ENCODE results near the gene FOXP2. TPM values are rescaled to one million over a fixed set of nuclear protein-coding genes. Genes with fewer than 3 reads are reported as not detected.

FOXP2 gene
- polyA plus RNA-seq, 3 donors: not detected

- DNase-seq: no peak
- H3K27me3 ChIP-seq (ENCODE audit: control insufficient read depth in 2 of 2, insufficient read depth in 2 of 2, low read length in 2 of 2): no peaks in the 10 kb centered on the region
- H3K9me3 Mint-ChIP-seq: peaks cover 0 to 7% (median 0%) of the 10 kb centered on the region in 7 donors
Measured at GRCh38 chr7:114718861-114719260, 304.2 kb downstream of the FOXP2 start.

DNA sequence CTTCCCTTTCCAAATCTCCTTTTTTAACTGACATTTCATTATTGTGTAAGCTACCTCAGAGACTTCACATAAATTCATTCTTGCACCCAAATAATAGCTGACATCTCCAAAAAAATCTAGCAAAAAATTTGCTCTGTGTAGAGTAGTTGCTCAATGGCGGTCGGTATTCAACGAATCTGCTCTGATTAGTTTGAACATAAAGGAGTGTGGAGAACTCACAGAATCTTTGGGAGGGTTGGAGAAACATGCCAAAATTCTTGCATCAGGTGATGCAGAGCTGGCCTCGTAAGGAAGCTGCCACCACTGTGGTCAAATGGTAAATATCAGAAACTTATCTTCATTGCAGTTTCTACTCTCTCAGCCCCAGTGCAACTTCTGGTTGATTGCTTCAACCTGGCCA, 306.1 kb downstream of the FOXP2 start:
- H3K36me3 ChIP-seq (replicated peaks in 1 of 2; ENCODE audit: control insufficient read depth in 1 of 2, insufficient read depth in 2 of 2, low read length in 2 of 2): no peaks in the 10 kb centered on the region
- 80% methylated on average over 3 of the region's 4 CpGs for WGBS (ENCODE audit: insufficient coverage)
- intact Hi-C loops (cut with micrococcal nuclease): no loop called here

More at GRCh38 chr7:114718861-114719260, 304.2 kb downstream of the FOXP2 start:
- Histone ChIP-seq H3K4me1 (ENCODE audit: control insufficient read depth in 1 of 2, insufficient read depth in 2 of 2, low read length in 2 of 2) (no peaks in the 10 kb centered on the region), H3K79me2 (ENCODE audit: insufficient read depth, low read length) (no peaks in the 10 kb centered on the region), H3K9ac (ENCODE audit: insufficient read depth, low read length, poor library complexity, severe bottlenecking) (no peak overlapping the region), H3K9me3 (replicated peaks in 1 of 2; ENCODE audit: control insufficient read depth in 1 of 2, insufficient read depth in 1 of 2, low read length in 2 of 2) (no peaks in the 10 kb centered on the region), H3K27ac (ENCODE audit: low read depth in 1 of 2, low read length in 2 of 2) (no peak overlapping the region), H3K36me3 (replicated peaks in 1 of 2; ENCODE audit: control insufficient read depth in 1 of 2, insufficient read depth in 2 of 2, low read length in 2 of 2) (no peaks in the 10 kb centered on the region), H2AFZ (ENCODE audit: insufficient read depth, low read depth, low read length, poor library complexity, severe bottlenecking) (no peak overlapping the region), H4K20me1 (ENCODE audit: insufficient read depth, low read length) (no peaks in the 10 kb centered on the region), H3K4me2 (replicated peaks; ENCODE audit: extremely low read depth, low read length, poor library complexity, severe bottlenecking) (no peak overlapping the region), H3K4me3 (replicated peaks in 1 of 3; ENCODE audit: low read depth in 2 of 3, low read length in 3 of 3) (no peak overlapping the region)
- Mint-ChIP-seq H3K4me3 (no peak overlapping the region), H3K27me3 (ENCODE audit: low read depth in 3 of 3) (peaks cover 0 to 2% (median 1%) of the 10 kb centered on the region in 3 donors), H3K4me1 (no peaks in the 10 kb centered on the region), H3K27ac (no peak overlapping the region), H3K36me3 (no peaks in the 10 kb centered on the region)
- TF ChIP-seq, protein P1, sequence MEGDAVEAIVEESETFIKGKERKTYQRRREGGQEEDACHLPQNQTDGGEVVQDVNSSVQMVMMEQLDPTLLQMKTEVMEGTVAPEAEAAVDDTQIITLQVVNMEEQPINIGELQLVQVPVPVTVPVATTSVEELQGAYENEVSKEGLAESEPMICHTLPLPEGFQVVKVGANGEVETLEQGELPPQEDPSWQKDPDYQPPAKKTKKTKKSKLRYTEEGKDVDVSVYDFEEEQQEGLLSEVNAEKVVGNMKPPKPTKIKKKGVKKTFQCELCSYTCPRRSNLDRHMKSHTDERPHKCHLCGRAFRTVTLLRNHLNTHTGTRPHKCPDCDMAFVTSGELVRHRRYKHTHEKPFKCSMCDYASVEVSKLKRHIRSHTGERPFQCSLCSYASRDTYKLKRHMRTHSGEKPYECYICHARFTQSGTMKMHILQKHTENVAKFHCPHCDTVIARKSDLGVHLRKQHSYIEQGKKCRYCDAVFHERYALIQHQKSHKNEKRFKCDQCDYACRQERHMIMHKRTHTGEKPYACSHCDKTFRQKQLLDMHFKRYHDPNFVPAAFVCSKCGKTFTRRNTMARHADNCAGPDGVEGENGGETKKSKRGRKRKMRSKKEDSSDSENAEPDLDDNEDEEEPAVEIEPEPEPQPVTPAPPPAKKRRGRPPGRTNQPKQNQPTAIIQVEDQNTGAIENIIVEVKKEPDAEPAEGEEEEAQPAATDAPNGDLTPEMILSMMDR (IDR thresholded peaks at IDR 0.05): no peak
- WGBS (ENCODE audit: insufficient coverage): no CpG with 5 or more reads among the region's 3 CpGs
- intact Hi-C loops (cut with micrococcal nuclease): no loop called here

More for the DNA sequence above, 306.1 kb downstream of the FOXP2 start:
- Mint-ChIP-seq H3K27me3 (ENCODE audit: low read depth in 3 of 3) (peaks cover 0 to 4% (median 1%) of the 10 kb centered on the region in 3 donors), H3K36me3 (no peaks in the 10 kb centered on the region), H3K9me3 (peaks cover 0 to 7% (median 0%) of the 10 kb centered on the region in 7 donors), H3K4me1 (no peaks in the 10 kb centered on the region), H3K27ac (no peak overlapping the region), H3K4me3 (no peak overlapping the region)
- no peaks in the 10 kb centered on the region for H3K4me1 ChIP-seq (ENCODE audit: control insufficient read depth in 1 of 2, insufficient read depth in 2 of 2, low read length in 2 of 2)
- no peak overlapping the region for H3K27ac ChIP-seq (ENCODE audit: low read depth in 1 of 2, low read length in 2 of 2)
- no peaks in the 10 kb centered on the region for H3K9me3 ChIP-seq (replicated peaks in 1 of 2; ENCODE audit: control insufficient read depth in 1 of 2, insufficient read depth in 1 of 2, low read length in 2 of 2)
- H3K27me3 ChIP-seq (ENCODE audit: control insufficient read depth in 2 of 2, insufficient read depth in 2 of 2, low read length in 2 of 2): no peaks in the 10 kb centered on the region
- no peak overlapping the region for H3K9ac ChIP-seq (ENCODE audit: insufficient read depth, low read length, poor library complexity, severe bottlenecking)
- TF ChIP-seq, protein P1 (IDR thresholded peaks at IDR 0.05): no peak
- DNase-seq: no peak
- H3K4me3 ChIP-seq (replicated peaks in 1 of 3; ENCODE audit: low read depth in 2 of 3, low read length in 3 of 3): no peak overlapping the region
- no peak overlapping the region for H3K4me2 ChIP-seq (replicated peaks; ENCODE audit: extremely low read depth, low read length, poor library complexity, severe bottlenecking)
- H3K79me2 ChIP-seq (ENCODE audit: insufficient read depth, low read length): no peaks in the 10 kb centered on the region
- no peaks in the 10 kb centered on the region for H4K20me1 ChIP-seq (ENCODE audit: insufficient read depth, low read length)
- no peak overlapping the region for H2AFZ ChIP-seq (ENCODE audit: insufficient read depth, low read depth, low read length, poor library complexity, severe bottlenecking)
